Measurements from ENCODE around the gene MICU1. TPM values are rescaled to one million over a fixed set of nuclear protein-coding genes. Genes with fewer than 3 reads are reported as not detected.

Gene MICU1
- total RNA-seq, 1 donor from 2014 or later: 48.0 TPM

GRCh38 chr10:72564596-72564995 is 61.3 kb downstream of the MICU1 start:
- Mint-ChIP-seq H3K27ac (ENCODE audit: unreplicated experiment) (peak overlapping the region; percentile 70), H3K4me1 (ENCODE audit: low read depth) (peaks cover 15% of the 10 kb centered on the region), H3K27me3 (ENCODE audit: low read depth) (no peaks in the 10 kb centered on the region), H3K36me3 (ENCODE audit: low read depth) (peaks cover 26% of the 10 kb centered on the region), H3K9me3 (ENCODE audit: low read depth) (no peaks in the 10 kb centered on the region), H3K4me3 (ENCODE audit: unreplicated experiment) (no peak overlapping the region)
- no peak for TF ChIP-seq CTCF (IDR thresholded peaks at IDR 0.05)
- DNase-seq (ENCODE audit: low spot score): no peak

GRCh38 chr10:72563327-72563932 is 62.4 kb downstream of the MICU1 start:
- peaks cover 15% of the 10 kb centered on the region for H3K4me1 Mint-ChIP-seq (ENCODE audit: low read depth)

GRCh38 chr10:72561745-72562166 is 64.1 kb downstream of the MICU1 start:
- Mint-ChIP-seq H3K36me3 (ENCODE audit: low read depth) (peaks cover 26% of the 10 kb centered on the region), H3K4me1 (ENCODE audit: low read depth) (peaks cover 9% of the 10 kb centered on the region), H3K4me3 (ENCODE audit: unreplicated experiment) (no peak overlapping the region), H3K27ac (ENCODE audit: unreplicated experiment) (no peak overlapping the region), H3K27me3 (ENCODE audit: low read depth) (no peaks in the 10 kb centered on the region), H3K9me3 (ENCODE audit: low read depth) (no peaks in the 10 kb centered on the region)
- no peak for DNase-seq (ENCODE audit: low spot score)
- TF ChIP-seq CTCF (IDR thresholded peaks at IDR 0.05): no peak

More at GRCh38 chr10:72563327-72563932, 62.4 kb downstream of the MICU1 start:
- Mint-ChIP-seq H3K36me3 (ENCODE audit: low read depth) (peaks cover 26% of the 10 kb centered on the region), H3K9me3 (ENCODE audit: low read depth) (no peaks in the 10 kb centered on the region), H3K4me3 (ENCODE audit: unreplicated experiment) (no peak overlapping the region), H3K27me3 (ENCODE audit: low read depth) (no peaks in the 10 kb centered on the region), H3K27ac (ENCODE audit: unreplicated experiment) (no peak overlapping the region)
- DNase-seq (ENCODE audit: low spot score): no peak
- TF ChIP-seq CTCF (IDR thresholded peaks at IDR 0.05): no peak

GRCh38 chr10:72557362-72557761 is 68.5 kb downstream of the MICU1 start:
- Mint-ChIP-seq H3K27me3 (ENCODE audit: low read depth) (no peaks in the 10 kb centered on the region), H3K9me3 (ENCODE audit: low read depth) (no peaks in the 10 kb centered on the region), H3K27ac (ENCODE audit: unreplicated experiment) (no peak overlapping the region), H3K4me3 (ENCODE audit: unreplicated experiment) (no peak overlapping the region), H3K4me1 (ENCODE audit: low read depth) (peaks cover 6% of the 10 kb centered on the region), H3K36me3 (ENCODE audit: low read depth) (peaks cover 16% of the 10 kb centered on the region)
- TF ChIP-seq CTCF (IDR thresholded peaks at IDR 0.05): no peak
- DNase-seq (ENCODE audit: low spot score): no peak

GRCh38 chr10:72552857-72553256 is 73.0 kb downstream of the MICU1 start:
- Mint-ChIP-seq H3K36me3 (ENCODE audit: low read depth) (peaks cover 11% of the 10 kb centered on the region), H3K27ac (ENCODE audit: unreplicated experiment) (no peak overlapping the region), H3K27me3 (ENCODE audit: low read depth) (no peaks in the 10 kb centered on the region), H3K4me3 (ENCODE audit: unreplicated experiment) (no peak overlapping the region), H3K4me1 (ENCODE audit: low read depth) (peaks cover 6% of the 10 kb centered on the region), H3K9me3 (ENCODE audit: low read depth) (no peaks in the 10 kb centered on the region)
- DNase-seq (ENCODE audit: low spot score): no peak
- no peak for TF ChIP-seq CTCF (IDR thresholded peaks at IDR 0.05)
